ENCODE data around the gene CYB5RL.
A peak's percentile ranks its signal among the peaks of the same experiment; 100 is the strongest.
"Not testable (repeated sequence)": the region's sequence is repeated elsewhere in the genome, so short reads cannot be mapped to it uniquely, and the experiment has no call there.

The CYB5RL gene

DNA sequence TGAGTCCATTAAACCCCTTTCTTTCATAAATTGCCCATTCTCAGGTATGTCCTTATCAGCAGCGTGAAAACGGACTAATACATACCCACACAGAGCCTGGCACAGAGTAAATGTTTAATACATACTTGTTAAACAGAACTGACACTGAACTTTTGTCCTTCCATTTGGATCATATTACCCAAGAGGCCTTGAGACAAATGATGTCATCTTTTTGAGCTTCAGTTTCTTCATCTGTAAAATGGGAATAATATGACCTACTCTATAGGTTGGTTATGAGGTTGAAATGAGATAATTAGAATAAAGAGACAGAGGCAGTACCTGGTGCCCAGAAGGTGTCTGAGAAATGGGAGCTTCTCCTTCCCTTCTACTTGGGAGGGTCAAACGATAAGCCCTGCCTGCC, 13.8 kb downstream of the CYB5RL start:
- no peak for DNase-seq (ENCODE audit: low read depth)

GRCh38 chr1:54180701-54181360, 19.0 kb downstream of the CYB5RL start:
- DNase-seq (ENCODE audit: low read depth), result no peak

DNA sequence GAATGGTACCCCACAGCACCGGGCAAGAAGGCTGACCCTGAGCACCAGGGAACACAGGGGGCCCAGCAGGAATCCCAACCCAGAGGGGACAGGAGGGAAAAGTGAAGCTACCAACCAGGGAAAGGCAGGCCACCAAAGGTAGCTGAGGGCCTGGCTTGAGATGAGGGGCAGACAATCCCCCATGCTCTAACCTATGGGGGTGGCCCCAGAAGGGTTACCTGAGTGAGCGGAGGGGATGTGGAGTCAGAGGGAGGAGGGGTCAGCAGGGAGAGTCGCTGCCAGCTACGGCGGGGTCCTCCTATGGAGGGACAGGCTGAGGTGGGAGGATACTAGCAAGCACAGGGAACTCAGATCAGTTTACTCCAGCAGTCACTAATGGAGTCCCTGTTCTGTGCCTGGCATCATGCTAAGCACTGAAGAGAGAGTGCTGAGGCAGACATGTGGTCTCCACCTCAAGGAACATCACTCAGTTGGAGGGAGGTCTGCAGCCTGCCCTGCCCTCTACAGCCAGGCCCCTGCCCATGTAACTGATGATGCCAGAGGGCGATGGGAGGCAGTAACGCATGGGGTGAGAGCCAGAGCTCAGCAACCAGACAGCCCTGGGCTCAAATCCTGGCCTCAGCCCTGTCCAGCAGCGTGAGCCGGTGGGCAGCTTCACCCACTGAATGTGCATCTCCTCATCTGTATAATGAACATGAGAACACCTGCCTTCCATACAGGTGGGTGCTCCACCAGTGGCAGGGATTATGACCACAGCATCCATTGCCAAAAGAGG, 21.3 kb downstream of the CYB5RL start:
- no peak for DNase-seq (ENCODE audit: low read depth)

GRCh38 chr1:54177726-54178125, 22.1 kb downstream of the CYB5RL start:
- no peak for DNase-seq (ENCODE audit: low read depth)

DNA sequence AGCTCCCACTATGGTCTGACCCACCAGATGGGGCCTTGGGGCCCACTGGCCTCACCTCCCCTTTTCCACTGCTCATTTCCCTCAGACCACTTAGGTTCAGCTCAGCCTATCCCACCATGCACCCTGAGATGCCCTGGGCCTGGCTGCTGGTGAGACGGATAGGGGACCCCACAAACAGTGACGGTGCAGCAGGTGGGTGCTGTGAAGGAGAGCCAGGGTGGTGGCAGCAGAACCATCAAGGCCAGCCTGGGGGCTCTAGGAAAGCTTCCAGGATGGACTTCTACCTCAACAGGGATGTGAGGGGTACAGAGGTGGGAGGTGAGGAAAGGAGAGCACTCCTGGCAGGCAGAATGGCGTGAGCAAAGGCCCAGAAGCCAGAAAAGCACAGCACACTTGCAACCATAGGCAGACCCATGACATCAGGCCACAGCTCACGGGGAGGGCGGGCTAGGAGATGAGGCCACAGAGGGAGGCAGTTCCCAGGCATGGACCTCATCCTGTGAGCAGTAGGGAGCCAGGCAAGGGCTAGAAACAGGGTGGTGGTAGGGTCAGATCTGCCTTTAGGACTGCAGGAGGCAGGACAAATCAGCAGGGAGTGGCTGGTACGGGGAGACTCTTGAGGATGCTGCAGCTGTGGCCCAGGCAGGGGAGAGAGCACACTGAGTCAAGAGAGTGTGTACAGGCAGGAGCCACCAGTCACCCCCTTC, 23.1 kb downstream of the CYB5RL start:
- DNase-seq (ENCODE audit: low read depth), result no peak

DNA sequence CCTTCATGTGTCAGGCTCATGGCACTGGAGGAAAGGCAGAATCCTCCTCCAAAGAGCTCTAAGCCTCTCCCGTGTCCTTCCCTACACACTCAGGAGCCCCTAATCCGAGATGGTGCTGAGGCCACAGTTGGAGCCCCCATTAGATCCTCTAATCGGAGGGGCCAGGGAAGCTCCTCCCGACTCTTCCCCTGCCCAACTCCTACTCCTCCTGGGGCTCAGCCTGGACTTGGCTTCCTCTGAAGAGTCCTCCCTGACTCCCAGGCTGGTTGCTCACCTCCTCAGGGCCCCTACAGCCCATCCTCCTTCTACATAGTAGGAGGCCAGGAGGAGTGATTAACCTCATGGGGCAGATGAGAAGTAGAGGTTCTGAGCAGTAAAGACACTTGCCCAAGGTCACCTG, 25.7 kb downstream of the CYB5RL start:
- DNase-seq (ENCODE audit: low read depth), result no peak

DNA sequence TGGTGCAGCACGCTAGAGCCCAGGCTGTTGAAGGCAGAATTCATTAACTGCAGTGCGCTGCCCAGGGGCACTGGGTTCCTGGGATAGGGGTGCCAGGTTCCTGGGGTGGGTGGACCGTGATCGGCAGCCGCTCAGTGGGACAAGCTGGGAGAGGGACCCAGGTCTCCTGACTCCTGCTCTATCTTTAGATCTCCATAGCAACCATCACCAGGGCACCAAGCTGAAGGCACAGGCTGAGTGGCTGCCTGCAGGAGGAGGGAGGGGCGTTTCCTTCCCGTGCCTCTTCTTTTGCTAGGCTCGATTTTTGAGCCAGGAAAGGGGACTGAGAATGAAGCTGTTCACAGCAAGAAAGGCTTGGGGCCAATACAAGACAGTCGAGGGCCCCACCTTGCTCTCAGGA, 26.1 kb downstream of the CYB5RL start:
- DNase-seq (ENCODE audit: low read depth), result no peak

DNA sequence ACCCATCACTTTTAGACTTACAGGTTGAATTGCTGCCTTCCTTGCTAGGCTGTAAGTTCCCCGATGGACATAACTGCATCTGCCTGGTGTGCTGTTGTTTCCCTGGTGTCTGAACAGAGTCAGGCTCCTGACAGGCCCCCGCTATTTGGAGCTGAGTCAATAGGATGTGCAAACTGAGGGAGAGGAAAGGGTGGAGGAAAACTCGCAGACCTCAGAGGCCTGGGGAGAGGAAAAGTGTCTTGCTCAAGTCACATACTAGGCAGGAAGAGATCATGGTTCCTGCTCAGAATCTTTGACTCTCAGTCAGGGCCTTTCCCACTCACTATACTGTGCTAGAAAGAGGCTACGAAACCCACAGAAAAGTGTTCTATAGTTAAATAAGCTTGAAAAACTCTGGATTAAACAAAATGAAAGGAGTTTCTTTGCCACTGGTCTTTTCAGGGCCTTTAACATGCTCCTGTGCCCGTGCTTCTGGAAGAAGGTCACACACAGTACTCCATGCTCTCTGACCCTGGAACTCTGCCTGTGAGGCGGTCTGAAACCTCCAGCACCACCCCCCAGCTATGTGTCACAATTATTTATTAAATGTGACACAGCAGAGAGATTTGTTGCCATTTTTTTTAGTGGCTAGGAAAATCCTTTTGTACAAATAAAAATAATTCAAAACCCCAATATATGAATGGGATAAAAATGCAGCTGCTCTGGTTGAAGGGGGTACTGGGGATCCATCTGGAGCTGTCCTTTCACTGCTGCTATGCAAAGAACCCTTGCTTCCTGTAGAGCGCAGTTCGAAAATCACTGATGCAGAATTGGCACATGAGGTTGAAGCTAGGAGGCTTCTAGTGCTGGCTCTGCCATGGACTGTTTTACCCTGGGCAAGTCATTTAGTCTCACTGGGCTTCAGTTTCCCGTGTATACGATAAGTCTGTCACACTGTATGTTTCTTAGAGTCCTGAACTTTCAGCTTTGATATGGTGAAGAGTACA, 26.9 kb downstream of the CYB5RL start:
- DNase-seq (ENCODE audit: low read depth), result peak; percentile 23

- DNase-seq (ENCODE audit: low read depth), result no peak
These were observed 28.2 kb downstream of the CYB5RL start for GRCh38 chr1:54171606-54172005.

- no peak for DNase-seq (ENCODE audit: low read depth)
These were observed 28.8 kb downstream of the CYB5RL start for GRCh38 chr1:54171016-54171415.

GRCh38 chr1:54169068-54169467, 30.8 kb downstream of the CYB5RL start:
- DNase-seq (ENCODE audit: low read depth), result no peak

- DNase-seq (ENCODE audit: low read depth), result no peak
These were observed 31.4 kb downstream of the CYB5RL start for GRCh38 chr1:54168206-54168965.

- peak; percentile 76 for DNase-seq (ENCODE audit: low read depth)
These were observed 32.2 kb downstream of the CYB5RL start for GRCh38 chr1:54167422-54168139.

GRCh38 chr1:54166357-54166756, 33.5 kb downstream of the CYB5RL start:
- not testable (repeated sequence) for DNase-seq (ENCODE audit: low read depth)

GRCh38 chr1:54165146-54165545, 34.7 kb downstream of the CYB5RL start:
- DNase-seq (ENCODE audit: low read depth), result no peak

- no peak for DNase-seq (ENCODE audit: low read depth)
These were observed 36.3 kb downstream of the CYB5RL start for GRCh38 chr1:54163573-54163972.

GRCh38 chr1:54163051-54163450, 36.8 kb downstream of the CYB5RL start:
- DNase-seq (ENCODE audit: low read depth), result no peak

- DNase-seq (ENCODE audit: low read depth), result no peak
These were observed 38.2 kb downstream of the CYB5RL start for GRCh38 chr1:54161495-54162168.

DNA sequence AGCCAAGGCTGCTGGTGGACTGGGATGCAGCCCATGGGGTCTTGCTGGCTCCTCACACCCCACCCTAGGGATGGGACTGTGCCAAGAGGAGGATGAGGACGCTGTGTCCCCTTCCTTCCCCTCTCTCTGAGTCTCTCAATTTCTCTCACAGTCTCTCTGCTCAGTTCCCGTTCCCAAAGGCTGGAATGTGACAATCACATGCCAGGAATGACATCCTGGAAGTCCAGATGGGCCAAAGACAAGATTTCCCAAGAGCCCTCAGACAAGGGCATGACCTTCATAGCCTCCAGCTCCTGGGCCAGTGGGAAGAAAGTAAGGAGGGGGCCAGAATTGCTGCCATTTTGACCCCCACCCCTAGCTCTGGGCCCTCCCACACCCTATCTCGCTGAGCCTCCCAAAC, 39.5 kb downstream of the CYB5RL start:
- DNase-seq (ENCODE audit: low read depth), result no peak
